Activated T-helper 9 cell treated with anti-CD3 and anti-CD28 coated beads, Interleukin-2, amount 50 U/mL, for 16 hours (primary cell): Measurements from ENCODE around the gene HOXC10.

Experiments
- DNase-seq: peaks from one replicate; pipeline ENCODE4 v3.0.0-alpha.2; 2020; ENCODE audit warnings: low read depth

HOXC10 gene

DNA sequence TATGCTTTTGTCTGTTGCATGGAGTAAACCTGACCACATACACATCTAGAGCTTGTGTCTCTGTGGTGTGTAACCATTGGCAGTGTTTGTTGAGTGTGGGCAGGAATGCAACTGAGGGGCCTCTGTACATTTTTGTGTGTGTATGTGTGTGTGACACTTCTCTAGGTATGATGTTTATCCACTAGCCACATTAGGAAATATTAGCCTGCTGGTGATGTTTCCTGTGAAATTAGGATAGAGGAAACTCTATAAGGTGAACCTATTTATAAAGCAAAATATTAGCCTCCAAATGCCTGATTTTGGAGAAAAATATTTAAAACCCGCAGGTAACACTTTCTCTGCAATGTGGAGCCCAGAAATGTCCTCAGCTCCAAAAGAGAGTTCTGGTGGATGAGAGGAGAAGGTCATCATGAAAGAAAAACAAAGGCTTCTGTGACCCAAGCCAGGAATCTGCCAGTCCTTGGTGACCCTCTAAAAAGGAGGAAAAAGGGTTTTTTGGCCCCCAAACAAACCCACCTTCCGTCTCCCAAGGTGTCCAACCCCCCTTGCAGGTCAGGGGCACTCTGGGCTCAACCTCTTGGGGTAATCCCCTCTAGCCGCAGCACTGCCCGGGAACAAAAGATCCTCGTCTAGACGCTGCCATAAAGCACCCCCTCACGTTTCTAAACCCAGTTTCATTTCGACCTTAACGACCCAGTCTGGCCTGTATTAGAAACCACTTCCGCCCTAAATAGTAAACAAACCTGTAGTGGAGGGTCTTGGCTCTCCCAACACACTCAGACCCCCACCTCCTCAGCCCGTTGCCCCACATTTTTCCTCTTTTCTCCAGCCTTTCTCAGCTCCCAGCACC lies 7.1 kb upstream of the HOXC10 start:
- DNase-seq: no peak

DNA sequence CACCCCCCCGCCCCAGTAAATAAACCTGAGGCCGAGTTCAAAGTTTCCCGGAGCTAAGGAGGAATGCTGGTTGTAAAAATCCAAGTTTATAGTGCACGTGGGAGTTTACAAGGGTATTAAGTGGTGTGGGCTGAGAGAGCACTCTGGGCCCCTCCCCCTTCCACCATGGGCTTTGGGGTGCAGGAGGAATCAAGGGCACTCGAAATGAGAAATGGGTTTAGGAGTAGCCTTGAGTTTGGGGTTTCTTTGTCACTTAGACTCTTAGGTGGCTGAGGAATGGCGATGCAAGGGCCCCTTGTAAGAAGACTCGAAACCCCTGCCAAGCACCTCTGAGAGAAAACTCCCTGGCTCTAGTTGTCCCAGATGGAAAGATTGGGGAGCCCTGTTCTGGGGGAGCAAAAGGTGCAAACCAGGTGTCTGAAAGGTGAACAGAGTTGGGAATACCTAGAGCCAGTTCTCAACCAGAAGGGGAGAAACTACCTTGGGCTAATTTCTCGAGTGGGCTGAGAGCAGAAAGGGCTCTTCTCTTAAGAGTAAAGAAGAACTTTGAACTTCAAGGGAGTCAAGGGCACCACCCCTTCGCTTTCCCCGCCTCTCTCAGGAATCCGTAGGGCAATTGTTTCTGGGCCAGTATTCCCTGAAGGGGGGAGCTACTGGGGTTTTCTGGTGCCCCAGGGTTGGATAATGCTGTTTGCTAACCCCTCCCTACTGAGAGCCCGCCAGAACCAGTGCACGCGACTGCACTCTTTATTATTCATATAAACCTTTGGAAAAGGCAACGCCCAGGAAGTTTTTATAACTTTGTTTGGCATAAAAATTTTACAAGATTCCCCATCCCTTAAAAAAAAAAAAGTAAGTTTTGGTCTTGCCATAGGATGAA lies 6.2 kb upstream of the HOXC10 start:
- DNase-seq: no peak

DNA sequence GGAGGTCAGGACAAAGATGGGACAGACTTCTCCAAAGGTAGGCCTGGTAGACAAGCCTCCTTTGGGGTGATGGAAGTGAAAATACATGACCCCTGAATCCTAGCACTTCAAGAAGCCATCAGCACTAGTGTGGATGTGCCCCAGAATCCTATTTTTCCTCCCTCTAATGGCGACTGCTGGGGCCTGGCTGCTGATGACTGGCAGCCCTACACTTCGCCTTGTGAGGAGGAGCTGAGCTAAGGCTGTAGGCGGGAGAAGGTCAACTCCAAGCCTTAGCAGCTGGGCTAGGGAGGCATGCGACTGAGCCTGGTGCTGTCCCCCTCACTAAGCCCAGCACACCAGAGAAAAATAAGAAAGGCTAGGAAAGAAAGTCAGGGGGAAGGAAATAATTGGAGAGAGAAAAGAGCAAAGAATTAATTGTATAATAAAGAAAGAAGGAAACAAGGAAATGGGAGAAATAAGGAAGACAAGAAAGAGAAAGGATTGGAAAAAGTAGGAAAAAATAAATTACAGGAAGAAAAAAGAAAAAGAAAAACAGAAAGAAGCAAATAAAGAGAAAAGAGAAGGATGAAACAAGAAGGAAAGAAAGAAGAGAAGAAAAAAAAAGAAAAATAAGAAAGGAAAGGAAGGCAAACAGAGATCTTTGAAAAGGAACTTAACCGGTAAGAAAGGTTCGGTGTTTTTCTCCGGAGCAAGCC lies 4.7 kb upstream of the HOXC10 start:
- no peak for DNase-seq

DNA sequence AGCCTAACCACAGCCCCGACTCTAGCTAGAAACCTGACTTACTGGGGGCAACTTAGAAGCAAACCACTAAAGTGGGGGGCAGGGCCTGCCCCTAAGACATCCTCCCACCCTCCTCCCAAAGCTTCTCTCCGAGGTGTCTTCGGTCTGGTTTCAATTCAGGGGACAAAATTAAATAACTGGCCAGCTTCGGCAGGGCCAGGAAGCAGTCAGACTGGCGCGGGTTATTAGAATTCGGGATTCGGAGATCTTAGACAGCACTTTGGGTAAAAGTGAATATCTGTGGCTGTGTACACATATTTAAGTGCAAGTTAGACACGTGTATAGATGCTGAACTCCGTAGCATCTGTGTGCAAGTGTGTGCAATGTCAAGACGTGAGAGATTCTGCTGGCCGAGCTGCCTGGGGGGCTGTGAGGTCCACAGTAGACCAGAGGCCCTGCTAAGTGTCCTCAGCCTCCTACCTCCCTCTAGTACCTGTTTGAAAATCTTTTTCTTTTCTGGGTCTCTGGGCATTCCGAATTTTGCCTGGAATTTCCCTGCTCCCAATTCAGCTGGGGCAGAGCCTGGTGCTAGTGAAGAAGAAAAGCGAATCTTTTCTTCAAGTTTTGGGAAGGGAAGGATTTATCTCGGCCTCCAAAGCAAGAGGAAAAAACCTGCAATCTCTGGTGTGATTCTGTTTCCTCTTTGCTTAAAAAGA lies 4.0 kb upstream of the HOXC10 start:
- no peak for DNase-seq

DNA sequence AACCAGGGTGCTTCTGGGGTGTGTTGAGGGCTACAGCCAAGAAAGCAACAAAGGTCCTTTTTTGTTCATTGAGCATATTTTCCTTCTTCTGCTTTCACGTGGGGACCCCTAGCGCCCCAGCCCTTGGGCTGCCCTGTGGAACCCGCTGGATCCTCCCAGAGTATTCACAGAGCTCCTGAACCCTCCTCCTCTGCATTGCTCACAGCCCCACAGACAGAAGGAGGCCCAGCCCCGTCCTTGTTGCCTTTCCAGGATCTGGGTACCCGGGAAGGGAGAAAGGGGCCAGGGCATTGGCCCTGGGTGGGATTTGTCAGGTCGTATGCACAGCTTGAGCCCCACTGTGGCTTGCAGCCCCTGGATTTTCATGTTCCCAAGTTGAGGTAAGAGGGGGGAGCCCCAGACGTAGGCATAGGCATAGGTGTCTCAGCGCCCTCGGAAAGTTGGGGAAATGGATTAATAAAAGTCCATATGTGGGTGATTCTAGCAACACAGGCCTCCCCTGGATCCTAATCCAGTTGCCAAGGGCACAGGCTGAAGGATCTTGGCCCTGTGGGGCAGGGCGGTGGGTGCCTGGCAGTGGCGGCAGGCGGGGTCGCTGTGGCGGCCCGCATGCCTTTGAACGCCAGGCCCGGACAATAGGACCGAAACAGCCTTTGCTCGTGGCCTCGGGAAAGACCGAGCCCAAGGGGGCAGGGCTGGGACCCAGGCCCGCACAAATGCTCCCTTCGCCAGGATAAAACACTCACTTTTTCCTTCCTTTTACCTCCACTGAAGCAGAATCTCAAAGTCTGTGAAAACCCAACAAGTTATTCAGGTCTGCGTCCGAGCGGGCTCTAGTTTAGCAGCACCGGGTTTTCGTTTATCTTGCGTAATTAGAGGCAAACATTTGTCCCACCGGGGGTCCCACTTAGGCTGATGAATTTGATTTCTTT lies 3.0 kb upstream of the HOXC10 start:
- no peak for DNase-seq

DNA sequence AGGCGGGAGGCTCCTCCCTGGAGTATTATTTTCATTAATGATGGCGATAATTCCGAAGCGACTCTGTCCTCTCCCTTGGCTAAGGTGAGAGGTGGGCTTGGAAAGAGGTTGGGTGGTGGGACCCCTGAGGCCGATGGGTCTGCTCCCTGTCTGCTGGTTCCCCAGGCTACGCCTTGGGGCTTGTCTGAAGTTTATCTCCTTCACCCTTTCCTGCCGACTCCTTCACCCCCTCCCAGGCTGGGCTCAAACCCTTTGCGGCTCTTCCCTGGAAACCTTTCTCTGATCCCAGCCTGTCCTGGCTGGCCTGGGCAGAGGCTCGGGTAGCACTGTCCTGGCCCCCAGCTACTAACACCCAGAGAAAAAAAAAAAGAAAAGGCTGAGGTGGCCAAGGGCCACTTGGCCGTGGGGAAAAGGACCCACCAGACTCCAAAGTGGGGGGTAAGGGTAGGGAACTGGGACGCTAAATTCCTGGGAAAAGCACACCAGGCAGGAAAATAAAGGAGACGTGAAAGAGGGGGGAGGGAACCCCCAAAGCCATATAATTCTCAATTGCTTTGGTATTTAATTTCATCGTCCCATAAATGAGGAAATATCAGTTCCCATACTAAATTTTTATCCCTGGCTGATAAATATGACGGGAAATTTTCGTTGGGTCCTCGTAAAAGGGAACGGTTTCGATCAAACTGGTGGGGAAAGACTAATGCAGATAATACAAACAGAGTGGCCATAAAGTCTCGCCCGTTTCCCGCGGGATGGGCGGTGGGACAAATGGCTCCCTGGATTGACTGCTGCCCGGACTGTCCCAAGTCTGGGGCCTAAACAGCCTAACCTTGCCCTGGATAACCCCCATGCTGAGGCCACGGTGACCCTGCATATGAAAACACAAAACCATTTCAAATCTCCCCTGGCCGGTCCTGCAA lies 2.0 kb upstream of the HOXC10 start:
- DNase-seq: no peak

DNA sequence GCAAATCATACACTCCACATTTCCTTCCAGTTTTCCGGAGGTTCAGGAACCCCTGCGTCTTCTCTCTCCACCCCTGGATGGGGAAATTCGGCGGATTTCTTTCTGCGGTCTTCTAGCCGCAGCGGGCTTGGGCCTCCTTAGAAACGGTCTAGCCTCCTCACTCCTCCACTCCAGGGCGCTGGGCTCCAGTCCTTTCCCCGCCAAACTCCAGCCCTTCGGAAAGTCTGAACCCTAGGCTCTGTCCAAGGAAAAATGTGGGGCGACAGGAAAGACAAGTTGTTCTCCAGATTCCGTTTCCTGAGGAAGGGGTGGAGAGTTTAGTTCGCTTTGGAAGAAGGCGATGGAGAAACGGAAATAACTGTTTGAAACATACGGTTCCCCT lies 1.4 kb upstream of the HOXC10 start:
- no peak for DNase-seq

DNA sequence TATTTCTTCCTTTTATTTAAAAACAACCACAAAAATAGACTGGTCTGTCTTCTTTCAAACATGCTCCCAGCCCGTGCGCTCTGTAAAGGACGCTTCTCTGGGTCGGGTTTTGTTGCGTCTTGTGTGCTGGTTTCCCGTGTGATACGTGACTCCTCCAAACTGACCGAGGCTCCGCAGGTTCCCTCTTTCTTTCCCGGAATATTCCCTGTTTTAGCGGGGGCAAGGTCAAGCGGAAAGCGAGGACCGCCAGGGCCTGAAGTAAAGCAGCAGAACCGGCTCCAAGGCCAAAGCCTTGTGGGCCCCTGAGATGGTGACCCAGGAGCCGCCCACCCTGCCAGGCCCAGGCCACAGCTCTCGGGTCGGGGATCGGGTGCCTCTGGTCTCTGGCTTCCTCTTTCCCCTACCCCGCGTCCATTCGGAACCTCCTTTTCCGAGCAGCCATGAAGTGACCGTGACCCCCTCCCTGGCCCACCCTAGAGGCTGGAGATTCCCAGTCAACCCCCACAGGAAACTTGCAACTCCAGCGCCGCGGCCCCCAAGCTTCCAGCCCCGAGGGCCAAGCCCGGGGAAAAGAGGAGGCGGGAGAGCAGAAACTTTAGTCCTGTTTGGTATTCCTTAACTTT lies 885 bp upstream of the HOXC10 start:
- no peak for DNase-seq

DNA sequence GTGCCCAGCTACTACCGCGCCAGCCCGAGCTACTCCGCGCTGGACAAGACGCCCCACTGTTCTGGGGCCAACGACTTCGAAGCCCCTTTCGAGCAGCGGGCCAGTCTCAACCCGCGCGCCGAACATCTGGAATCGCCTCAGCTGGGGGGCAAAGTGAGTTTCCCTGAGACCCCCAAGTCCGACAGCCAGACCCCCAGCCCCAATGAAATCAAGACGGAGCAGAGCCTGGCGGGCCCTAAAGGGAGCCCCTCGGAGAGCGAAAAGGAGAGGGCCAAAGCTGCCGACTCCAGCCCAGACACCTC lies 697 bp downstream of the HOXC10 start:
- no peak for DNase-seq

DNA sequence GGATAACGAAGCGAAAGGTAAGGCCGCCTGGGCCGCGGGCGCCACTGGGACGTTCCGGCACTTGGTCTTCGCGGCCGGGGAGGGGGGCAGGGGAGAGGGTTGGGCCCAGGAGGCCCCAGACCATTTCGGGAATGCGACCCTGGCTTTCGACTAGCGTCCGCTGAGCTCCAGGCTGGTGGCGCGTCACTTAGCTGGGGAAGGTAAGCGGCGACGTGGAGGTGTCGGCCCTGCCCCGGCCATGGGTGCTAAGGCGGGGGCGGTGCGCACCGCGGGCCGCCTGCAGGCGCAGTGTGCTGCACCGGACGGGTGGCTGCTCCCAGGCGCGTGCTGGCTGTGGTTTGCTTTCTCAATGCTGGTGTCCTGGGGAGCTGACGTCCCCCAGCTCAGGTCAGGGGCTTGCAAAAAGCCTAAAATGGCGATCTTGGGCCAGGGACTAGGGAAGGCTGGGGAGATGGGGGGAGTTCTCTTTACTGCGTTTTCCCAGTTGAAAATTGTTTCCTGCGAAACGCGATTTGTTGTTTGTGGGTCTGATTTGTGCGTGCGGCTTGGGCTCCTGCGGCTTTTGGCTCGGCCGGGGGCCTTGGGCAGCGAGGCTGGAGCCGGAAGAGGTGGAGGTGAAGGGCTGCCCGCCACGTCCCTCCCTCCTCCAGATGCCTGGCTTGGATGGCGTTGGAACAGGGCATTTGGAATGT lies 1.2 kb downstream of the HOXC10 start:
- no peak for DNase-seq

DNA sequence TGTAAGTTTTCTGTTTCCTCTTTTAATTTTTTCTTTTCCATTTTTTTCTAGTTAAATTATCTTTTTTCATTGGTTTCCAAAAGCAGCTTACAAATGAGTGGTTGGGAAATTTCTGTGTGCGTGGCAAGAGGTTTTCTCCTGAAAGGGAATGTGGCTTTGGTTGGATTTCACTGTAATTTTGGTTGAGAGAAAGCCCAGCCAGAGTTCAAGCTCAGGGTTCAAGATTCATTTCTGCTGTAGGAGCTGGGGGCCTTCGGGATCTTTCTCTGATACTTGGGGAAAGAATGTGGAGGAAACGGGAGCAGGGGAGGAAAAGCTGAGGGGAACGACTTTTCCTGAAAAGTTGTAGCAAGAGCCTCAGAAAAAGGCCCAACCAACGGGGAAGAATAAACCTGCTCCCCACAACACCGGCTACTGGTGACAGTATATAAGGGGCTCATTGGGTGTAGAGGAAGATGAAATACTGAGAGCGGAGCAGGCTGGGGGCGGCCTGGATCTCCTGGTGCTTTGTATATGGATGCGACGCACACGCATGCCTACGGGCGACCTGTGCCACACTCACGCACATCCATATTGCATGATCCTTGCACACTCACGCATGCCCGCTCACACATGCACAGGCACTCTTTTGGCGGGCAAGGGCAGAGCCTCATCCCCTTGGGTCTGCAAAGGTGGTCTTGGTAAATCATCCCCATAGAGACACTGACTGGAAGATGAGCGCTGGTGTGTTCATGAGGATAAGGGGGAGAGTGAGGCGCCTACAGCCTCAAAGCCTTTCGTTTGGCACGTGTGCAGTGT lies 1.9 kb downstream of the HOXC10 start:
- DNase-seq: no peak

DNA sequence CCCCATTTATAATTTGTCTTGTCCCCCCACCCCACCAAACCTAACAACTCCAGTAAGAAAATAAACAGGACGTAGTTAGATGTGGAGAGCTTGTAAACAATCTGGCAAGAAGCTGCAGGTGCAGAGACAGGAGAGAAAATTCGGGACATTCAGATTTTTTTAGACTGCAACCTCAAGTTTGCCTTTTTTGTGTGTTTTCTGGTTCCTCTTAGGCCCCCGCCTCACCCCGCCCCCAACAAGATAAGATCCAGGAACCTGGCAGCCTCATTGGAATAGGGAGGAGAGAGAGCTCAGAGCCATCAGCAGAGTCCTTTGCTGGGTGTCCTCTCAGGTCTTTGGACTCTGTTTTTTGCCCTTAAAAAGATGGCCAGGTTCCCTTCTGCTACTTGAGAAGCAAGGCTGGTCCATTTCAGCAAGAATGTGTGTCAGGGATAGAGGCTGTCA lies 2.9 kb downstream of the HOXC10 start:
- DNase-seq: no peak

DNA sequence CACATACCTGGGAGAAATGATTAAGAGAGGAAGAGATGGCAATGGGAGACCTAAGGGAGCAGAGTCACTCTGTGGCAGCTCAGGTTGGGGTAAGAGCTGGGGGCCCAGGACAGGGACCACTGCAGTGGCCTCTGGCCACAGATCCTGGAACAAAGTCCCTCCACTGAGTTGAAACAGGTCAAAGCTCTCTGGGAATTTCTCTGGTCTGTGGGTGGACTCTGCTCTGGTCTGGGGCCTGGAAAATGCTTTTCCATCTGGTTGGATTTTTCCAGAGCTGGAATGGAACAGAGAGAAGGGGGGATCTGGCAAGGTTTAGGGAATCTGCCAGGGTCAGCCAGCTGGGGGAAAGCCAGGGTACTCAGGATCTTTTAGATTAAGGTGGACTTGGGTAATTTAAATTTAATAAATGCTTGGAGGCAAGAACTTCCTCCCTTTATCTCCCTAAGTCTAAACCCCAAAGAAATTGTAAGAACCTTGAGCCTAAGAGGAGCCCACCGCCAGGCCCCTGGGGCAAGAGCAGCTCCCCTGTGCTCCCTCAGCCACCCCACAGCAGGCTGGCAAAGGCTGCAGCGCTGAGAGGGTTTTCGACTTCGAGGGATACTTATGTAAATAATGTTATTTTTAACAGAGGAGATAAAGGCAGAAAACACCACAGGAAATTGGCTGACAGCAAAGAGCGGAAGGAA lies 3.7 kb downstream of the HOXC10 start:
- DNase-seq: no peak

DNA sequence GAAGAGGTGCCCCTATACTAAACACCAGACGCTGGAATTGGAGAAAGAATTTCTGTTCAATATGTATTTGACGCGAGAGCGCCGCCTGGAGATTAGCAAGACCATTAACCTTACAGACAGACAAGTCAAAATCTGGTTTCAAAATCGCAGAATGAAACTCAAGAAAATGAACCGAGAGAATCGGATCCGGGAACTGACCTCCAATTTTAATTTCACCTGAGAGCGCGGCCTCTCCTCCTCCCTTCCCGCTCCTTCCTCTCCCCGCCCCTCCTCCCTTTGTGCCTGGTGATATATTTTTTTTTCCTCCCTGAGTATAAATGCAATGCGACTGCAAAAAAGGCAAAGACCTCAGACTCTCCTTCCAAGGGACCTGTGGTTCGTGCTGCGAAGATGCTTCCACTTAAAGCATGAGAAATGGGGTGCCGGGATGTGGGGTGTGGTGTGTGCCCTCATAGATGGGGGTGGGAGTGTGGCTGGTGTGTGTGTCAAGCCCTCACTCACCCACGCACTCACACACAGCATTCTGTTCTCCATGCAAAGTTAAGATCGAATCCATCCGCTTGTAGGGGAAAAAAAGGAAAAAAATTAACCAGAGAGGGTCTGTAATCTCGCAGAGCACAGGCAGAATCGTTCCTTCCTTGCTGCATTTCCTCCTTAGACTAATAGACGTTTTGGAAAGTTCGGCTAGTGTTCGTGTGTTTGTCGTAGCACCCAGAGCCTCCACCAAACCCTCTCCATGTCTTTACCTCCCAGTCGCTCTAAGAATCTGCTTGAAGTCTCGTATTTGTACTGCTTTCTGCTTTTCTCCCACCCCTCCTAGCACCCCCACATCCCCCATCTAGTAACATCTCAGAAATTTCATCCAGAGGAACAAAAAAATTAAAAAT lies 4.5 kb downstream of the HOXC10 start:
- DNase-seq: no peak

DNA sequence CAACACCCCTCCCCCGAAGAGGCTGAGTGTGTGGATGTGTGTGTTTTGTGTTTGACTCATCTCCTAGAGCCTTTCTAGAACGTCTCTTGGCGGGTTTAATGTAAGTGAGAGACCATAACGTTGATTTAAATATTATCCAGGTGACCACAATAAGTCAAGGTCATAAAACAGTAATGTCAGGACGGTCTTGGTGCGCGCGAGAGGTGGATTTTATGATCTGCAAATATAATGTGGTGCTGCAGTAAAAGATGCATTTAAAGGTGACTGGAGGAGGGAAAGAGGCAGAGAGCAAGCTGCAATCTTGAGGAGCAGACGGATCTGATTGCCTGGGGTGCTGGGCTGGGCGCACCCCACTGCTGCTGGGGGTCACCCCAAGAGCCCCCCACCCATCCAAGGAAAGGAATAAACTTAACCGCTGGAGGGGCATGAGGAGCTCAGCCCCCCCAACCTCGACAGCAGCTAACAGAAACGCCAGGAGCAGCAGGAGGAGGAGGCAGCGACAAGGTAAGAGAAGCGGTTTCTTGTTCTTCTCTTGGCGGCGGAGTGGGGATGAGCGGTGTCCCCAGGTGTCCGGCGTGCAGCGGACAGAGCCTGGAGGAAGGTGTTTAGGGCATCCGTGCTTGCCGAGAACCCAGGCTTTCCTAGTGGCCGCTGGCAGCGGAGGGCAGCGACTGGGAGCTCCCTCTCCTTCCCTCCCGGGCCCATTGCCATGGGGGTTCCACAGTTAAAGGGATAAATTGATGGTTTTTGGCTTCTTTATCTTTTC lies 5.5 kb downstream of the HOXC10 start:
- DNase-seq: no peak

DNA sequence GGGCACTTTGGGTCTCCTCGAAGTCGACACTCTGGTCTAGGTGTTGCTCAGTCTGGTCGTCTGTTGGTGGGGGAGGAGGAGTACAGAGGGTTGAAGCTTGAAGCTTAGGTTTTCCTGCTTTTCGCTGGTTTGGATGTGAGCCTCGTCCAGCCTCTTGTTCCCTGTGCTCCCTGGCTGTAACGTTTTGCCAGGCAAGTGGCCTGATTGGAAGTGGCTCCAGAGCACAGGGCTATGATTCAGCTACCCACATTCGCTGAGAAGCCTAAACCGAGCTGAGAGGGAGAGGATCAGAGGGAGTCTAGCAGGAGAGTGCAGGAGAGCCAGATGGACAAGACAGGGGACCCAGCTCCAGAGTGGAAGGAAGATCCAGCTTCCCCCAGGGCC lies 6.1 kb downstream of the HOXC10 start:
- no peak for DNase-seq
